Uterus (tissue), 2 donors: ENCODE measurements around the gene FAM216B.

Source experiments
- POLR2A ChIP-seq, 2 donors: fragments of 450-650 bp; IDR thresholded peaks; one replicate each; pipeline ENCODE4 v1.6.1; 2016; ENCODE audit warnings: antibody characterized with exemption in 2 of 2, mild to moderate bottlenecking in 1 of 2, moderate library complexity in 1 of 2
- TF ChIP-seq, protein P1 (sequence below), 4 experiments: fragments of 200-600 bp in 2 of 4; fragments of 450-650 bp in 2 of 4; sonication (generic) in 2 of 4; IDR thresholded peaks; one replicate each; pipeline ENCODE4 v1.5.1; 2016 to 2019; ENCODE audit warnings: antibody characterized with exemption in 4 of 4, mild to moderate bottlenecking in 2 of 4, moderate library complexity in 1 of 4

DNA sequence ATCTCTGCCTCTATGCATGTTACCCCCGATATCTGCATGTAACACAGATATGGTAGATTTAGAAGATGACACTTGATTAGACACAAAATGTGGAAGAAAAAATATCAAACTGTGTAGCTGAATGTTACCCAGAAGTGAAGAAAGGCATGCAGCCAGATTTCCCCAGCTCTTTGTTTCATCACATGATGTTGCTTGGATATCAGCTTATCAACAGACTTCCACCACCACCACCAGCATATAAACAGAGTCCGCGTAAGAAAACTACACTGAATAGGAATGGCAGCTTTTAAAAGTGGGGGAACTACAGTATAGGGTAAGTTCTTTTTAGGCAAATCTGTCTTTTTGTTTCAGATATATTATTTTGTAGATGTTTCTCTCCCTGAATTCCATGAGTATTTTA lies at the start of gene FAM216B:
- TF ChIP-seq, protein P1, sequence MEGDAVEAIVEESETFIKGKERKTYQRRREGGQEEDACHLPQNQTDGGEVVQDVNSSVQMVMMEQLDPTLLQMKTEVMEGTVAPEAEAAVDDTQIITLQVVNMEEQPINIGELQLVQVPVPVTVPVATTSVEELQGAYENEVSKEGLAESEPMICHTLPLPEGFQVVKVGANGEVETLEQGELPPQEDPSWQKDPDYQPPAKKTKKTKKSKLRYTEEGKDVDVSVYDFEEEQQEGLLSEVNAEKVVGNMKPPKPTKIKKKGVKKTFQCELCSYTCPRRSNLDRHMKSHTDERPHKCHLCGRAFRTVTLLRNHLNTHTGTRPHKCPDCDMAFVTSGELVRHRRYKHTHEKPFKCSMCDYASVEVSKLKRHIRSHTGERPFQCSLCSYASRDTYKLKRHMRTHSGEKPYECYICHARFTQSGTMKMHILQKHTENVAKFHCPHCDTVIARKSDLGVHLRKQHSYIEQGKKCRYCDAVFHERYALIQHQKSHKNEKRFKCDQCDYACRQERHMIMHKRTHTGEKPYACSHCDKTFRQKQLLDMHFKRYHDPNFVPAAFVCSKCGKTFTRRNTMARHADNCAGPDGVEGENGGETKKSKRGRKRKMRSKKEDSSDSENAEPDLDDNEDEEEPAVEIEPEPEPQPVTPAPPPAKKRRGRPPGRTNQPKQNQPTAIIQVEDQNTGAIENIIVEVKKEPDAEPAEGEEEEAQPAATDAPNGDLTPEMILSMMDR (IDR thresholded peaks at IDR 0.05), result no peak
- no peak for TF ChIP-seq POLR2A (IDR thresholded peaks at IDR 0.05)
